Bladder microvascular endothelial cell (primary cell): ENCODE results near the gene YIF1A. TPM values are rescaled to one million over a fixed set of nuclear protein-coding genes. Genes with fewer than 3 reads are reported as not detected.

Experiments
- total RNA-seq: library from RNA; depleted of rRNA; stranded (reverse); fragments of >200 nt; gene quantifications from 2 replicates; pipeline ENCODE4 v1.2.3, GENCODE V29; 2014

The YIF1A gene
- total RNA-seq = 106 and 124 TPM in 2 replicates

DNA sequence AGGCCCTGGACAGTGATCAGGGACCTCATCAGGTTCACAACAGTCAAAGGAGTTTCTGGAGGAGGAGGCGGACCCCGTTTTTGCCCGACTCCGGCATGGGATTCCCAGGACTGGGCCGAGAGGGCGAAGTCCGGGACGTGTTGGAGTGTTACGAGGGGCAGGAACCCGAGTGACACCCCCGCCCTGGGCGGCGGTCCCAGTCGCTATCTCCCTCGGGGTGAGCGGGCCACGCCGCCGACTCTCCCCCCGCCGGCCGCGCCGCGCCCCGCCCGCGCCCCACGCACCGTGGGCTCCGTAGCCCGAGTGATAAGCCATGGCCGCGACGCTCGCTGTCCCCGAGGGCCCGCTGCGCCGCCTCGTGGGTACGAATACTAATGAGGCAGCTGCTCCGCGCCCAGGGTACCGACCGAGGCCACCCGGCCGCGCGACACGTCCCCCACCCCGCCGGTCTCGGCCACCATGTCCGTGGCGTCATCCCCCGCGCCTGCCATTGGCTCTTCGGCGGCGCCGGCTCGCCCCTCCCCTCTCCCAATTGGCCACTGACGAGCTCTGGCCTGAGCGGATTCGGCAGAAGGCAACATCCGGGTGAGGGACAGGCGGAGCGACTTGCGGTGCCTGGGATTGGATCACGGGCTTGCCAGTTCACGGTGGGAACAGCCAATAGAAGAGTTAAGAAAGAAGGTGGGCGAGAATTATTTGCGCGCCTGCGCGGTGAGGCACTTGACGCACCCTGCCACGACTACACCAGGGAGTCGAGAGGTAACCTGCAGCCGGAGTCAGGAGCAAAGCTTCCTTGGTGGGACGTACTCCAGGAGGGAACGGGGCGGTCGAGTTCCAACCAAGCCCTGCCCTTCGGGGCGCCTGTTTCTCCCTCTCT is at the start of gene YIF1A:
TSS of gene YIF1A (minus strand) at position 473 of the 877 bp plus-strand sequence. CDS start at position 315, 158 bp downstream.

DNA sequence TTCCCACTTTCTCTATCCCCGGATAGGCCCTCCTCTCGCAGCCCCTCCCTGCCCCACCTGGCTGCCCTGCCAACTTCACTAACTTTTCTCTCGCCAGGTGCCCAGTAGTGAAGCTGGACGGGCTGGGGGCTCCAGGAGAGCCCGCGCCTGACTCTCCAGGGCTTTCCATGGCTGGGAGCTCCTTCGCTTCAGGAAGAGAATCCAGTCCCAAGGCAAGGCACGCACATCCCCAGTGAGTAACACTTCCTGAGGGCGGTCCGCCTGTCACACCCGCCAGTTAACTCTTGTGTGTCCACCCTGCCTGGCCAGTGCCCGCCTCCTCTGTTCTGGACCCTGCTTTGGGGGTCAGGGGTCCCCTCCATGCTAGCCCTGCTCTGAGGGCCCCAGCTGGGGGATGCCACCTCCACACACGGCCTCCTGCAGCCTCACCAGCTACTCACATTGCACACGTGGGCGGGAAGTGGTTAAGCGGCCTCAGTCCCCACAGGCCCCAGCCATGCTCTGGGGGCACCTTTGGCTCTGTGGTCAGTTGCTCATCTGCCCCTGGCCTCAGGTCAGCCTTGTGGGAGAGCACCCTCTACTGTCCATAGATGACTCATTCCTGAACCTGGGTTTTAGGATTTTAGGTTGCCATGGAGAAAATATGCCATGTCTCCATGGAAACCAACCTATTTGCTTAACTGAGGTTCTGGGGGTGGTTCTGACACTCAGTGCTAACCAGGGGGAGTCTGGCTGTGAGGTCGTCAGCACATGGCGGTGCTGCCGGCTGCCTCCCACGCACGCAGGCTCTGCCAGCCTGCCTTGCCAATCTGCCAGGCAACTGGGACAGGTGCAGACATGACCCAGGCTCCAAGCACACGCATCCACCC is 47.5 kb upstream of the YIF1A start, which contains the start of gene RIN1:
TSS of gene RIN1 (minus strand) at position 201 of the 869 bp plus-strand sequence. CDS start at position 169, 32 bp downstream.

DNA sequence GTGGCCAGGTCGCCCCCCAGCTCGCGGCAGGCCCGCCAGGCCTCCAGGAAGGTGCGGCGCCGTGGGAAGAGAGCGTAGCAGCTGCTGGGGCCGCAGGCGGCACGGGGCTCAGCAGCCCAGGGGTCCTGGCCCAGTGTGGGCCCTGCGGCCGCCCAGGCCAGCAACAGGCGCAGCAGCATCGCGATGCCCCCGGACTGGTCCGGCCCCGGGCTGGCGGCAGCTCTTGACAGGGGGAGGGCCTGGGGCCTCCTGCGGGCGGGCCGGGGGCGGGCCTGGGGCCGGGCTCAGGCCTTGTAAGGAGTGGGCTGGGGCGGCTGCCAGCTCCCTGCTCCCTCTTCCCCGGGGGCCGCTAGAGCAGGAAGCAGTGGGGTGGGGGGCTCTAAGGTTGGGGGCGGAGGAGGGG is 27.9 kb upstream of the YIF1A start, which contains the start of gene CD248:
TSS of gene CD248 (minus strand) at position 196 of the 403 bp plus-strand sequence. CDS start at position 179, 17 bp downstream.

GRCh38 chr11:66291706-66292542 is 3.0 kb upstream of the YIF1A start, which contains the start of gene TMEM151A:
Gene TMEM151A, plus strand, starts transcription at chr11:66291894. Its CDS starts 120 bp downstream, at chr11:66292014.

DNA sequence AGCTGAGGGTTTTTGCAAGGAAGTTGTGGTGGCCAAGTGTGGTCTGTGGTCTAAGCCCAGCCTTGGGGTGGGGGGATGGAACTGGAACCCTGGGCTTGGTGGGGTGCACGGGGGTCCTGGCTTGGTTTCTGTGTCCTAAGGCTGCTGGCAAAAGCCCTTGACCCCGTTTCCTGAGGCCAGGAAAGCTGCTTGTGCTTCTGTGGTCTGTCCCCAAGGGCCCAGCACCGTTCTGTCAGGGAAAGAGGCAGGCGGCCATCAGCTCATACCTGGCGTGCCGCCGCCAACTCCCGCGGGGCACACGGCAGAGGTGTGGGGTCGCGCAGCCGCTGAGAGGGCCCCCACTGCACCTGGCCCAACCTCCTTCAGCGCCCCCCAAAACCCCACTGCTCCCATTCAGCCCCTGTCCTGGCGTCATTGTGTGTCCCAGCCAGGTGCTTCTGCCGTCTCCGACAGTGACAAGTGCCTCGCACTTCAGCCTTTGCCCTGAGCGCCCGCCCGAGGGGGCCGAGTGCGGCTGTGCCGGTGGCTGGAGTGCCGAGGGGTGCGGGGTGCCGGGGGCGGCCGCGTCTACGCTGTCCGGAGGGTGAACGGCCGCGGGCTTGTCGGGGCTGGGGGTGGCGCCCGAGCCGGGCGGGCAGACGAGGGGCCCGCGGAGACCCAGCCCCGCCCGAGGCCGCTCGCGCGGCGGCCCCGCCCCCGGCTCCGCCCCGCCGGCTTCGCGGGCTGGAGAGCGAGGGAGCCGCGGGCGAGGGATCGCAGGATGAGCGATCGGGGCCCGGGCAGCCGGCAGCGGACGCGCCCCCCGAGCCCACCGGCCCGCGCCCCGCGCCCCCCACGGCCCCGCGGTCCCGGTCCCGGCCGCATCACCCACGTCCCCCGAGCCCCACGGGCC is 11.2 kb downstream of the YIF1A start, which contains the start of gene CNIH2:
TSS of gene CNIH2 (plus strand) at position 705 of the 892 bp plus-strand sequence. CDS start 282 bp downstream, outside the sequence.

GRCh38 chr11:66268244-66268951 is 20.5 kb downstream of the YIF1A start, which contains the start of gene RAB1B:
Gene RAB1B, plus strand, starts transcription at chr11:66268639. Its CDS starts 41 bp downstream, at chr11:66268680.

Other genes starting within 250 kb of the YIF1A start
- gene GAL3ST3, start 240.0 kb downstream of the YIF1A start, total RNA-seq = 0.76 TPM in 1 of 2 replicates, not detected in the other
- 74.0 and 88.3 TPM in 2 replicates for gene SF3B2, start 236.8 kb downstream of the YIF1A start, total RNA-seq
- gene PACS1, start 218.9 kb downstream of the YIF1A start, total RNA-seq = 12.8 and 50.9 TPM in 2 replicates
- gene KLC2, start 31.4 kb downstream of the YIF1A start, total RNA-seq = 11.2 and 25.1 TPM in 2 replicates
- gene RAB1B, start 20.5 kb downstream of the YIF1A start, total RNA-seq = 75.1 and 116 TPM in 2 replicates
- not detected in 2 replicates for gene CNIH2, start 11.0 kb downstream of the YIF1A start, total RNA-seq
- under 0.01 TPM in 1 of 2 replicates, not detected in the other for gene TMEM151A, start 2.8 kb upstream of the YIF1A start, total RNA-seq
- 0.25 and 1.3 TPM in 2 replicates for gene CD248, start 27.9 kb upstream of the YIF1A start, total RNA-seq
- 2.9 and 4.0 TPM in 2 replicates for gene RIN1, start 47.3 kb upstream of the YIF1A start, total RNA-seq
- gene BRMS1, start 56.0 kb upstream of the YIF1A start, total RNA-seq = 57.6 and 64.3 TPM in 2 replicates
- gene B4GAT1, start 58.5 kb upstream of the YIF1A start, total RNA-seq = 13.4 and 23.8 TPM in 2 replicates
- gene SLC29A2, start 82.6 kb upstream of the YIF1A start, total RNA-seq = 0.16 and 1.3 TPM in 2 replicates
- not detected in 2 replicates for gene NPAS4, start 131.9 kb upstream of the YIF1A start, total RNA-seq
- gene MRPL11, start 149.7 kb upstream of the YIF1A start, total RNA-seq = 34.9 and 46.1 TPM in 2 replicates
- 2.4 and 5.7 TPM in 2 replicates for gene PELI3, start 177.8 kb upstream of the YIF1A start, total RNA-seq
- gene DPP3, start 191.3 kb upstream of the YIF1A start, total RNA-seq = 52.9 and 65.8 TPM in 2 replicates
- gene BBS1, start 221.5 kb upstream of the YIF1A start, total RNA-seq = 12.5 and 26.4 TPM in 2 replicates